Left lung (tissue), 14 donors: ENCODE data around the gene CYP4A11. TPM values are rescaled to one million over a fixed set of nuclear protein-coding genes. Genes with fewer than 3 reads are reported as not detected.
"Not testable (repeated sequence)": the region's sequence is repeated elsewhere in the genome, so short reads cannot be mapped to it uniquely, and the experiment has no call there.

Source experiments
- ATAC-seq: fragments of 200-7000 bp; cut with Tn5 transposase; one replicate; pipeline ENCODE4 v1.9.1; 2020; ENCODE audit warnings: moderate library complexity
- DNase-seq, 4 donors: peaks; one replicate each; pipeline ENCODE4 v3.0.0-alpha.2; 2013 to 2020
- H3K27ac ChIP-seq, 2 donors: fragments of 200-600 bp; sonication (generic) in 1 of 2; one replicate each; pipeline versions ENCODE4 v1.5.0 to v1.8.0; 2020 to 2021
- H3K27me3 ChIP-seq, 2 donors: fragments of 200-600 bp; sonication (generic) in 1 of 2; one replicate each; pipeline versions ENCODE4 v1.5.0 to v1.8.0; 2020 to 2021
- H3K36me3 ChIP-seq, 2 donors: fragments of 200-600 bp; sonication (generic) in 1 of 2; one replicate each; pipeline versions ENCODE4 v1.5.0 to v1.8.0; 2020 to 2021
- H3K4me1 ChIP-seq, 2 donors: fragments of 200-600 bp; one replicate each; pipeline ENCODE4 v1.8.0; 2021
- H3K4me3 ChIP-seq, 2 donors: fragments of 200-600 bp; sonication (generic) in 1 of 2; one replicate each; pipeline versions ENCODE4 v1.5.0 to v1.8.0; 2020 to 2021; ENCODE audit warnings: mild to moderate bottlenecking in 1 of 2
- H3K9me3 ChIP-seq, 2 donors: fragments of 200-600 bp; sonication (generic) in 1 of 2; one replicate each; pipeline versions ENCODE4 v1.5.0 to v1.8.0; 2020 to 2021
- intact Hi-C, 2 donors: fragments of 100-400 bp; cut with DNase I; formaldehyde crosslinking; loops; one replicate each; pipeline versions ENCODE4 v1.11.2 to v1.14.2; 2022
- long read RNA-seq, 12 donors: library from polyadenylated mRNA in 2 of 12; unstranded in 2 of 12; transcript quantifications; one replicate each; pipeline ENCODE4 v2.0.0 and lab custom pipeline, GENCODE V29; 2019 to 2026
- polyA plus RNA-seq, 6 donors: library from polyadenylated mRNA; unstranded; fragments of 120-200 nt; gene quantifications; one replicate each; pipeline ENCODE4 v1.2.1, GENCODE V29; 2013; ENCODE audit not compliant: insufficient read length in 6 of 6
- total RNA-seq, 2 donors: library from RNA; stranded (reverse); fragmentation: NEBNext Ultra II Directional; extraction: Animal tissue kit (Norgen Biotek cat#: 25700); gene quantifications; one replicate each; pipeline ENCODE4 v1.2.1, GENCODE V29; 2021
- TF ChIP-seq, protein P1 (sequence below), 2 donors: fragments of 200-600 bp; sonication (generic) in 1 of 2; IDR thresholded peaks; one replicate each; pipeline versions ENCODE4 v1.5.0 to v1.8.0; 2021; ENCODE audit warnings: antibody characterized with exemption in 2 of 2
- donor health status: DM: no; HTN: yes; CAD: no.
- donor health status: DM: no; HTN: no; CAD: no.

The CYP4A11 gene, protein sequence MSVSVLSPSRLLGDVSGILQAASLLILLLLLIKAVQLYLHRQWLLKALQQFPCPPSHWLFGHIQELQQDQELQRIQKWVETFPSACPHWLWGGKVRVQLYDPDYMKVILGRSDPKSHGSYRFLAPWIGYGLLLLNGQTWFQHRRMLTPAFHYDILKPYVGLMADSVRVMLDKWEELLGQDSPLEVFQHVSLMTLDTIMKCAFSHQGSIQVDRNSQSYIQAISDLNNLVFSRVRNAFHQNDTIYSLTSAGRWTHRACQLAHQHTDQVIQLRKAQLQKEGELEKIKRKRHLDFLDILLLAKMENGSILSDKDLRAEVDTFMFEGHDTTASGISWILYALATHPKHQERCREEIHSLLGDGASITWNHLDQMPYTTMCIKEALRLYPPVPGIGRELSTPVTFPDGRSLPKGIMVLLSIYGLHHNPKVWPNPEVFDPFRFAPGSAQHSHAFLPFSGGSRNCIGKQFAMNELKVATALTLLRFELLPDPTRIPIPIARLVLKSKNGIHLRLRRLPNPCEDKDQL
- total RNA-seq (not detected), polyA plus RNA-seq (under 1 TPM in 5 of 6 donors, not detected in 1; 0.20 to 0.62 (median 0.59) TPM)
- long read RNA-seq, donor 1 = 0 reads
- long read RNA-seq, donor 2 = 0 reads
- long read RNA-seq, donor 3 = 0 reads
- long read RNA-seq, donor 4 = 0 reads
- long read RNA-seq, donor 5 = 0 reads
- long read RNA-seq, donor 6 = 0 reads
- long read RNA-seq, donor 7 = 0 reads
- long read RNA-seq, donor 8 = 0 reads
- long read RNA-seq, donor 9 = 0 reads
- long read RNA-seq, donor 10 = 0 reads
- long read RNA-seq, donor 11 = 0 reads
- long read RNA-seq, donor 12 = 0 reads

DNA sequence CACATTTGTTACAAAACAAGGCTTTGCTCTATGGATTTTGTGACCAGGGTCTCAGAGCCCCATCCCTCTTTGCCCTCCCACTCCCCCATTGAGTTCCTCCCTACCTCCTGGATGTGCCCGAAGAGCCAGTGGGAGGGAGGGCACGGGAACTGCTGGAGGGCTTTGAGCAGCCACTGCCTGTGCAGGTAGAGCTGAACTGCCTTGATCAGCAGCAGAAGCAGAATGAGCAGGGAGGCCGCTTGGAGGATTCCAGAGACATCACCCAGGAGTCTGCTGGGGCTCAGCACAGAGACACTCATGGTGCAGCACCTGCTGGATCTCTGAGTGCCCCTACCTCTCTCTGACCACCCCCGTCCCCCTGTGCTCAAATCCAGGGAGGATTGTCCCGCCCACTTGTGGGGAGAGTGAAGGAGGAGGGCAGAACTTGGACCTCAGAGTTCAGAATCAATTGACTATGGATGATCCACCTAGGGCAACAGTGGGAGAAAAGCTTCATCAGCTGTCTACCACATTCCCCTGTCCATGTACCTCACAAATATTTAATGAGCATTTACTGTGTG lies at the start of gene CYP4A11:
Gene CYP4A11, minus strand, starts transcription at position 342 of the 560 bp plus-strand sequence. Its CDS starts 43 bp downstream, at position 299.
- no peaks in the 10 kb centered on the region for H3K36me3 ChIP-seq
- no peaks in the 10 kb centered on the region for H3K4me1 ChIP-seq
- ATAC-seq (no peak), DNase-seq (no peak)
- H3K9me3 ChIP-seq = no peaks in the 10 kb centered on the region
- TF ChIP-seq, protein P1, sequence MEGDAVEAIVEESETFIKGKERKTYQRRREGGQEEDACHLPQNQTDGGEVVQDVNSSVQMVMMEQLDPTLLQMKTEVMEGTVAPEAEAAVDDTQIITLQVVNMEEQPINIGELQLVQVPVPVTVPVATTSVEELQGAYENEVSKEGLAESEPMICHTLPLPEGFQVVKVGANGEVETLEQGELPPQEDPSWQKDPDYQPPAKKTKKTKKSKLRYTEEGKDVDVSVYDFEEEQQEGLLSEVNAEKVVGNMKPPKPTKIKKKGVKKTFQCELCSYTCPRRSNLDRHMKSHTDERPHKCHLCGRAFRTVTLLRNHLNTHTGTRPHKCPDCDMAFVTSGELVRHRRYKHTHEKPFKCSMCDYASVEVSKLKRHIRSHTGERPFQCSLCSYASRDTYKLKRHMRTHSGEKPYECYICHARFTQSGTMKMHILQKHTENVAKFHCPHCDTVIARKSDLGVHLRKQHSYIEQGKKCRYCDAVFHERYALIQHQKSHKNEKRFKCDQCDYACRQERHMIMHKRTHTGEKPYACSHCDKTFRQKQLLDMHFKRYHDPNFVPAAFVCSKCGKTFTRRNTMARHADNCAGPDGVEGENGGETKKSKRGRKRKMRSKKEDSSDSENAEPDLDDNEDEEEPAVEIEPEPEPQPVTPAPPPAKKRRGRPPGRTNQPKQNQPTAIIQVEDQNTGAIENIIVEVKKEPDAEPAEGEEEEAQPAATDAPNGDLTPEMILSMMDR (IDR thresholded peaks at IDR 0.05) = no peak
- no peak within 1 kb of the TSS for H3K4me3 ChIP-seq
- no peaks in the 10 kb centered on the region for H3K27me3 ChIP-seq
- intact Hi-C loops = no loop called here
- peak within 1 kb of the TSS in 1 of 2 donors; percentile 8 for H3K27ac ChIP-seq

DNA sequence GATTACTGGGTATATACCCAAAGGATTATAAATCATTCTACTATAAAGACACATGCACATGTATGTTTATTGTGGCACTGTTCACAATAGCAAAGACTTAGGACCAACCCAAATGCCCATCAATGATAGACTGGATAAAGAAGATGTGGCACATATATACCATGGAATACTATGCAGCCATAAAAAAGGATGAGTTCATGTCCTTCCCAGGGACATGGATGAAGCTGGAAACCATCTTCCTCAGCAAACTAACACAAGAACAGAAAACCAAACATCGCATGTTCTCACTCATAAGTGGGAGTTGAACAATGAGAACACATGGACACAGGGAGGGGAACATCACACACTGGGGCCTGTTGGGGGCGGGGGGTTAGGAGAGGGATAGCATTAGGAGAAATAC lies 49.3 kb upstream of the CYP4A11 start:
- intact Hi-C loops, H3K4me1 ChIP-seq, H3K36me3 ChIP-seq, H3K27ac ChIP-seq, H3K4me3 ChIP-seq, ATAC-seq, H3K9me3 ChIP-seq, DNase-seq: not testable (repeated sequence)
- peaks cover 0 to 13% of the 10 kb centered on the region in 2 donors for H3K27me3 ChIP-seq

DNA sequence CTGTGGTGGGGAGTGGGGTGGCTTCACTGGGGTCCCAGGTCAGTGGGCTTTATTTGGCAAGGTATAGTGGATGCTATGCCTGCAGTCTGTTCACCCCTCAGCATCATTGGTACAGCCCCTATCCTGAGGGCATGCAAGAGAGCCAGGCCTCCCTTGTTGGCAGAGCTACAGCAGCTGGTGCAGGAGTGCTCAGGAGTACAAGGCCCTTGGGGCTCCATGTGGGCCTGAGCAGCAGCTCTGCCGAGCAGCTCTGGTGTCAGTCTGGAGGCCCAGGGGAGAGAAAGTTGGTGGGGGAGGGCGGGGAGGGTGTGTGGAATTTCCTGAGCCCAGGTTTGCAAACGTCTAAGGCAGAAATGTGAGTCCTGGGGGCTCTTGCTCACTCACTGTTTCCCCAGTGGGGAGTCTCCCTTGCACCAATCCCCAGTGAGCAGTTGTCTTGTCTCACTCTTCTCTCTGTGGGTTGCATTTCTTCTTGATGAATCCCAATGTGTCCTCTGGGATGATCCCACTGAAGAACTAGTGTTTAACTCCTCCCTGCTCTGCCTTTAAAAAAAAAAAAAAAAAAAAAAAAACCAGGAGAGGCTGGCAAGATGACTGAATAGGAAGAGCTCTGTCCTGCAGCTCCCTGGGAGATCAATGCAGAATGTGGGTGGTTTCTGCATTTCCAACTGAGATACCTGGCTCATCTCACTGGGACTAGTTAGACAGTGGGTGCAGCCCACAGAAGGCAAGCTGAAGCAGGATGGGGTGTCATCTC lies 42.7 kb upstream of the CYP4A11 start:
- Histone ChIP-seq H3K36me3 (no peaks in the 10 kb centered on the region), H3K4me1 (no peaks in the 10 kb centered on the region), H3K27ac (no peak overlapping the region), H3K4me3 (no peak overlapping the region), H3K27me3 (peaks cover 0 to 39% of the 10 kb centered on the region in 2 donors), H3K9me3 (peaks cover 0 to 6% of the 10 kb centered on the region in 2 donors)
- intact Hi-C loops = no loop called here
- DNase-seq (no peak), ATAC-seq (no peak)
- TF ChIP-seq, protein P1 (IDR thresholded peaks at IDR 0.05) = no peak

DNA sequence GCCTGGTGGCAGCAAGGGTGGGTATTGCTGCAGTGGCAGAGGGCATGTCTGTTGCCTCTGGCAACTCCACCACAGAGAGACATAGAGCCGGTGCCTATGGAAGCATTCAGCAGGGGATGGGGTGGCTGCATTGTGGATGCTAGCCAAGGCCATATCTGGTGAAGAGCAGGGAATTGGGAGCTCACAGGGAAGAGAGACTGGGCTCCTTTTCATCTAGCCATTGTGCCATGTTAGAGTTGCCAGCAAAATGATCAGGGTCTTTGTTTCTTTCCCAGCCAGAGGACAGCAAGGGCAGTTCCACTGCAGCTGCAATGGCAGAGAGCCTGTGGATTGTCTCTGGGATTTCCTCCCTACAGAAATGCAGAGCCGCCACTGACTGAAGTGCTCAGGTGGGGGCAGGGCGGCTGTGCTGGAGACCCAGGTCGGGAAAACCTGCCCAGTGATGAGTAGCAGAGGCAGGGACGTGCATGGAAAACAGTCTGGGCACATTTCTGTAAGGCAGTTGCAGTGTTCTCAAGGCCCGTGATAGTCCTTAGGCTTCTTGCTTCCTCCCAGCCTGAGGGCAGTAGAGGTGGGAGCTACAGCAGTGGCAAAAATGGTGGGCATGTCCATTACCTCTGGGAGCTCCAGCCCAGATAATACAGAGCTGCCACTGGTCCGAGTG lies 42.0 kb upstream of the CYP4A11 start:
- TF ChIP-seq, protein P1 (IDR thresholded peaks at IDR 0.05) = no peak
- no peaks in the 10 kb centered on the region for H3K4me1 ChIP-seq
- peaks cover 0 to 6% of the 10 kb centered on the region in 2 donors for H3K9me3 ChIP-seq
- H3K27ac ChIP-seq = no peak overlapping the region
- DNase-seq = no peak
- H3K27me3 ChIP-seq = peaks cover 0 to 39% of the 10 kb centered on the region in 2 donors
- no peaks in the 10 kb centered on the region for H3K36me3 ChIP-seq
- no peak overlapping the region for H3K4me3 ChIP-seq
- intact Hi-C loops = no loop called here
- ATAC-seq = no peak
